HCT116 (cell line): ENCODE results near the gene ZMYND10. TPM values are rescaled to one million over a fixed set of nuclear protein-coding genes. Genes with fewer than 3 reads are reported as not detected.

Source experiments
- ATAC-seq: fragments of 200-7000 bp; cut with Tn5 transposase; 2 replicates; pipeline ENCODE4 v1.9.1; 2020; ENCODE audit warnings: mild to moderate bottlenecking, moderate library complexity
- BruUV-seq: library from RNA; stranded (reverse); fragments of 400-500 nt; replicated peaks from 2 replicates; lab custom pipeline; 2021; lab: Mats Ljungman, UMichigan
- CTCF ChIA-PET: fragments of 300-600 bp; sonication (Branson Sonifier 250); formaldehyde crosslinking; loops from one replicate; lab custom pipeline; 2021; ENCODE audit warnings: antibody characterized with exemption; lab: Charles Lee
- POLR2A ChIA-PET: fragments of 300-600, 350-600 bp; sonication (Branson Sonifier 250); formaldehyde crosslinking; loops from one replicate; lab custom pipeline; 2021; ENCODE audit warnings: antibody characterized with exemption; lab: Charles Lee
- RAD21 ChIA-PET, 2 experiments: fragments of 300-600 bp; sonication (Branson Sonifier 250); formaldehyde crosslinking; loops; one replicate each; lab custom pipeline; 2023; ENCODE audit warnings: low total read pairs in 2 of 2; ENCODE audit not compliant: uncharacterized antibody in 2 of 2, unreplicated experiment in 2 of 2, low non-redundant PET in 1 of 2; lab: Charles Lee
- DNase-seq: peaks from one replicate; pipeline ENCODE4 v3.0.0-alpha.2; 2010; ENCODE audit warnings: low read depth, low spot score
- H2AFZ ChIP-seq: fragments of 200-600 bp; shearing (Covaris generic), sonication (generic); 2 replicates; pipeline ENCODE4 v1.6.1; 2017; ENCODE audit warnings: low read depth, mixed run types, mixed read lengths, antibody characterized with exemption, low read length; ENCODE audit not compliant: poor library complexity, severe bottlenecking
- H3K27ac ChIP-seq: 2 replicates; pipeline ENCODE4 v1.5.1; 2012; ENCODE audit warnings: low read depth, low read length
- H3K27me3 ChIP-seq: fragments of 200-600 bp; sonication (generic); 2 replicates; pipeline ENCODE4 v1.6.1; 2016; ENCODE audit warnings: mixed run types, low read length, mixed read lengths; ENCODE audit not compliant: insufficient read depth
- H3K36me3 ChIP-seq, 2 experiments: fragments of 200-500 bp in 1 of 2; fragments of 200-600 bp in 1 of 2; sonication (Bioruptor generic) in 1 of 2; sonication (generic) in 1 of 2; 2 replicates each; pipeline versions ENCODE4 v1.5.1 to v1.6.1; 2014 to 2016; ENCODE audit warnings: low read length in 2 of 2, inconsistent platforms in 1 of 2, mixed read lengths in 1 of 2, mixed run types in 1 of 2; ENCODE audit not compliant: insufficient read depth in 2 of 2, control insufficient read depth in 1 of 2
- H3K4me1 ChIP-seq, 2 experiments: fragments of 200-600 bp in 1 of 2; sonication (generic) in 1 of 2; 2 replicates each; pipeline versions ENCODE4 v1.5.1 to v1.6.1; 2012 to 2017; ENCODE audit warnings: low read length in 2 of 2, inconsistent platforms in 1 of 2, mild to moderate bottlenecking in 1 of 2, mixed read lengths in 1 of 2, mixed run types in 1 of 2, moderate library complexity in 1 of 2; ENCODE audit not compliant: insufficient read depth in 2 of 2, control insufficient read depth in 1 of 2
- H3K4me2 ChIP-seq: fragments of 200-600 bp; sonication (generic); 2 replicates; pipeline ENCODE4 v1.6.1; 2017; ENCODE audit warnings: mixed run types, low read length, mixed read lengths
- H3K4me3 ChIP-seq, 2 experiments: fragments of 200-600 bp in 1 of 2; sonication (generic) in 1 of 2; replicated peaks in 1 of 2; 2 replicates each; pipeline ENCODE4 v1.5.1; 2011 to 2016; ENCODE audit warnings: low read length in 2 of 2, control low read depth in 1 of 2, low read depth in 1 of 2, mild to moderate bottlenecking in 1 of 2, mixed read lengths in 1 of 2, mixed run types in 1 of 2
- H3K79me2 ChIP-seq: fragments of 200-600 bp; sonication (generic); 2 replicates; pipeline ENCODE4 v1.6.1; 2017; ENCODE audit warnings: mild to moderate bottlenecking, mixed run types, low read length, moderate library complexity, mixed read lengths; ENCODE audit not compliant: insufficient read depth
- H3K9ac ChIP-seq: fragments of 200-600 bp; sonication (generic); 2 replicates; pipeline ENCODE4 v1.6.1; 2016; ENCODE audit warnings: low read length, mixed read lengths
- H3K9me2 ChIP-seq: fragments of 200-600 bp; sonication (generic), shearing (Covaris generic); 2 replicates; pipeline ENCODE4 v1.6.1; 2017; ENCODE audit warnings: mixed run types, mild to moderate bottlenecking, moderate library complexity; ENCODE audit not compliant: insufficient read depth
- H3K9me3 ChIP-seq, 2 experiments: fragments of 200-500 bp in 1 of 2; fragments of 200-600 bp in 1 of 2; sonication (Bioruptor generic) in 1 of 2; sonication (generic) in 1 of 2; 2 replicates each; pipeline ENCODE4 v1.6.1; 2014 to 2017; ENCODE audit warnings: low read length in 2 of 2, mixed read lengths in 2 of 2, inconsistent platforms in 1 of 2, low read depth in 1 of 2, mild to moderate bottlenecking in 1 of 2, mixed run types in 1 of 2, moderate library complexity in 1 of 2; ENCODE audit not compliant: control insufficient read depth in 1 of 2, insufficient read depth in 1 of 2
- H4K20me1 ChIP-seq: fragments of 200-600 bp; sonication (generic), shearing (Covaris generic); 2 replicates; pipeline ENCODE4 v1.6.1; 2017; ENCODE audit warnings: mixed run types, mild to moderate bottlenecking, moderate library complexity; ENCODE audit not compliant: insufficient read depth
- ATF3 ChIP-seq: IDR thresholded peaks from 2 replicates; pipeline ENCODE4 v1.6.1; 2012
- CBX3 ChIP-seq: IDR thresholded peaks from 2 replicates; pipeline ENCODE4 v1.6.1; 2012; ENCODE audit warnings: low read depth
- CEBPB ChIP-seq: IDR thresholded peaks from 2 replicates; pipeline ENCODE4 v1.6.1; 2012; ENCODE audit warnings: low read depth
- CTCF ChIP-seq, 3 experiments: fragments of 200-600 bp in 1 of 3; sonication (generic) in 1 of 3; IDR thresholded peaks in 2 of 3; conservative IDR thresholded peaks in 1 of 3; 2 replicates each; pipeline ENCODE4 v1.5.1; 2012 to 2017; ENCODE audit warnings: low read depth in 2 of 3, low read length in 2 of 3, antibody characterized with exemption in 1 of 3, borderline replicate concordance in 1 of 3, control low read depth in 1 of 3, mild to moderate bottlenecking in 1 of 3, mixed read lengths in 1 of 3, mixed run types in 1 of 3, moderate library complexity in 1 of 3; ENCODE audit not compliant: insufficient read depth in 1 of 3
- EGR1 ChIP-seq: IDR thresholded peaks from 2 replicates; pipeline ENCODE4 v1.6.1; 2012; ENCODE audit warnings: low read depth
- ELF1 ChIP-seq: IDR thresholded peaks from 2 replicates; pipeline ENCODE4 v1.6.1; 2012; ENCODE audit warnings: low read depth, borderline replicate concordance
- EZH2 ChIP-seq: fragments of 200-600 bp; sonication (generic); IDR thresholded peaks from 2 replicates; pipeline ENCODE4 v1.6.1; 2017; ENCODE audit warnings: antibody characterized with exemption, mixed run types
- FOSL1 ChIP-seq: IDR thresholded peaks from 2 replicates; pipeline ENCODE4 v1.6.1; 2012; ENCODE audit warnings: low read depth
- JUND ChIP-seq: IDR thresholded peaks from 2 replicates; pipeline ENCODE4 v1.6.1; 2012
- MAX ChIP-seq: IDR thresholded peaks from 2 replicates; pipeline ENCODE4 v1.6.1; 2012
- POLR2A ChIP-seq: IDR thresholded peaks from 2 replicates; pipeline ENCODE4 v1.7.0; 2011; ENCODE audit warnings: borderline replicate concordance; ENCODE audit not compliant: insufficient read depth, insufficient read length; ENCODE audit errors: extremely low read depth
- RAD21 ChIP-seq: IDR thresholded peaks from 2 replicates; pipeline ENCODE4 v1.6.1; 2012; ENCODE audit warnings: low read depth, mild to moderate bottlenecking
- SIN3A ChIP-seq: IDR thresholded peaks from 2 replicates; pipeline ENCODE4 v1.6.1; 2012; ENCODE audit warnings: low read depth
- SP1 ChIP-seq: IDR thresholded peaks from 2 replicates; pipeline ENCODE4 v1.6.1; 2012; ENCODE audit warnings: low read depth
- TCF7L2 ChIP-seq: IDR thresholded peaks from 2 replicates; pipeline ENCODE4 v1.7.0; 2011; ENCODE audit warnings: borderline replicate concordance, inconsistent platforms; ENCODE audit not compliant: insufficient read depth, insufficient read length; ENCODE audit errors: extremely low read depth
- YY1 ChIP-seq: IDR thresholded peaks from 2 replicates; pipeline ENCODE4 v1.6.1; 2011; ENCODE audit warnings: low read length, low read depth, moderate library complexity, mild to moderate bottlenecking; ENCODE audit not compliant: insufficient replicate concordance; ENCODE audit errors: extremely low read depth
- ZFX ChIP-seq: fragments of 450-650 bp; IDR thresholded peaks from 2 replicates; pipeline ENCODE4 v1.6.1; 2017
- ZNF274 ChIP-seq: fragments of 200-500 bp; sonication (Bioruptor generic); IDR thresholded peaks from 2 replicates; pipeline ENCODE4 v1.6.1; 2014; ENCODE audit warnings: mild to moderate bottlenecking, low read depth, low read length, inconsistent platforms
- intact Hi-C: fragments of 100-400 bp; cut with micrococcal nuclease; formaldehyde crosslinking; loops from 2 replicates; pipeline ENCODE4 v1.10.0; 2022
- total RNA-seq: library from RNA; stranded (reverse); gene quantifications from one replicate; pipeline ENCODE4 v1.2.1, GENCODE V29; 2021; ENCODE audit not compliant: unreplicated experiment
- TF ChIP-seq, protein P1 (sequence below): IDR thresholded peaks from 2 replicates; pipeline ENCODE4 v1.6.1; 2011; ENCODE audit warnings: mild to moderate bottlenecking, low read length, moderate library complexity; ENCODE audit not compliant: insufficient replicate concordance; ENCODE audit errors: extremely low read depth
- TF ChIP-seq, protein P2 (sequence below): IDR thresholded peaks from 2 replicates; pipeline ENCODE4 v1.6.1; 2012; ENCODE audit warnings: low read depth

Gene ZMYND10
- total RNA-seq, 1 experiment from 2014 or later, result 3.3 TPM

DNA sequence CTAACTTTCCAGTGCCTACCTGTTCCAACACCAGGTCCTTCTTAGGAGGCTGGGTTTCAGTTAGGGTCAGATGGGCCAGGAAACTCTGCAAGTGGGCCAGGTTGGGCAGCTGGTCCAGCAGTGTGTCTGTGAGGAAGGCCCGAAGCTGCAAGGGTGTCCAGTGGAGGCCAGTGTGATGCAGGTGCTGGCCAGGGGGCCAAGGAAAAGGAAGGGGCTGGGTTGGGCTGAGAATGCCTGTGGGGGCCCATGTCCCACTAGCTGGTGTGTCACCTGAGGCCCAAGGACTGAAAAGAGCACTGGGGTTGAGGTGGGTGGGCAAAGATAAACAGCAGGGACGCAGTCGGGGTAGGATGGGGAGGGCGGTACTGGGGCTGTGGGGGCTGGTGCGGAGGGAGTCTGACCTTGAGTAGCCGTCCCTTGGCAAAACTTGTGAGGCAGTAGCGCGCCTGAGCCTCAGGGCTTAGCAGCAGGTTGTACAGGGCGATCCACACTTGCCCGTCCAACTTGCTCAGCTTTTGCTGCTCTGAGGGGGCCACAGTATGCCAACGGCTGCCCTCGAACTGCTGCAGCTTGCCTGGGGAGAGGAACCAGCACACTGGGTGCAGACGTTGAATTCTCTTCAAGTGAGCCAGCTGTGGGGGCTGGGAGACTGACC lies 3.4 kb downstream of the ZMYND10 start:
- Histone ChIP-seq H3K27me3 (no peaks in the 10 kb centered on the region), H3K9me3 (no peaks in the 10 kb centered on the region), H3K9ac (0 out of 2 replicates have a peak overlapping the region, but pooled peaks have one; percentile 98), H4K20me1 (no peaks in the 10 kb centered on the region), H3K27ac (no peak overlapping the region), H3K79me2 (peaks cover 22% of the 10 kb centered on the region), H3K4me2 (peak overlapping the region; percentile 95), H3K9me2 (no peaks in the 10 kb centered on the region), H2AFZ (no peak overlapping the region), H3K4me3 (no peak overlapping the region), H3K36me3 (no peaks in the 10 kb centered on the region), H3K4me1 (peaks cover 28 to 62% of the 10 kb centered on the region in 2 experiments)
- intact Hi-C loops, result no loop called here
- BruUV-seq, result no TSS peak
- no peak for TF ChIP-seq SP1
- TF ChIP-seq CEBPB, result no peak
- no peak for TF ChIP-seq RAD21
- TF ChIP-seq, protein P1, sequence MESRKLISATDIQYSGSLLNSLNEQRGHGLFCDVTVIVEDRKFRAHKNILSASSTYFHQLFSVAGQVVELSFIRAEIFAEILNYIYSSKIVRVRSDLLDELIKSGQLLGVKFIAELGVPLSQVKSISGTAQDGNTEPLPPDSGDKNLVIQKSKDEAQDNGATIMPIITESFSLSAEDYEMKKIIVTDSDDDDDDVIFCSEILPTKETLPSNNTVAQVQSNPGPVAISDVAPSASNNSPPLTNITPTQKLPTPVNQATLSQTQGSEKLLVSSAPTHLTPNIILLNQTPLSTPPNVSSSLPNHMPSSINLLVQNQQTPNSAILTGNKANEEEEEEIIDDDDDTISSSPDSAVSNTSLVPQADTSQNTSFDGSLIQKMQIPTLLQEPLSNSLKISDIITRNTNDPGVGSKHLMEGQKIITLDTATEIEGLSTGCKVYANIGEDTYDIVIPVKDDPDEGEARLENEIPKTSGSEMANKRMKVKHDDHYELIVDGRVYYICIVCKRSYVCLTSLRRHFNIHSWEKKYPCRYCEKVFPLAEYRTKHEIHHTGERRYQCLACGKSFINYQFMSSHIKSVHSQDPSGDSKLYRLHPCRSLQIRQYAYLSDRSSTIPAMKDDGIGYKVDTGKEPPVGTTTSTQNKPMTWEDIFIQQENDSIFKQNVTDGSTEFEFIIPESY, result no peak
- TF ChIP-seq EZH2, result no peak
- TF ChIP-seq YY1, result no peak
- TF ChIP-seq JUND, result no peak
- no peak for TF ChIP-seq EGR1
- no peak for TF ChIP-seq SIN3A
- TF ChIP-seq ELF1, result no peak
- TF ChIP-seq ATF3, result no peak
- TF ChIP-seq CBX3, result no peak
- TF ChIP-seq MAX, result no peak
- no peak for TF ChIP-seq ZFX
- TF ChIP-seq, protein P2, sequence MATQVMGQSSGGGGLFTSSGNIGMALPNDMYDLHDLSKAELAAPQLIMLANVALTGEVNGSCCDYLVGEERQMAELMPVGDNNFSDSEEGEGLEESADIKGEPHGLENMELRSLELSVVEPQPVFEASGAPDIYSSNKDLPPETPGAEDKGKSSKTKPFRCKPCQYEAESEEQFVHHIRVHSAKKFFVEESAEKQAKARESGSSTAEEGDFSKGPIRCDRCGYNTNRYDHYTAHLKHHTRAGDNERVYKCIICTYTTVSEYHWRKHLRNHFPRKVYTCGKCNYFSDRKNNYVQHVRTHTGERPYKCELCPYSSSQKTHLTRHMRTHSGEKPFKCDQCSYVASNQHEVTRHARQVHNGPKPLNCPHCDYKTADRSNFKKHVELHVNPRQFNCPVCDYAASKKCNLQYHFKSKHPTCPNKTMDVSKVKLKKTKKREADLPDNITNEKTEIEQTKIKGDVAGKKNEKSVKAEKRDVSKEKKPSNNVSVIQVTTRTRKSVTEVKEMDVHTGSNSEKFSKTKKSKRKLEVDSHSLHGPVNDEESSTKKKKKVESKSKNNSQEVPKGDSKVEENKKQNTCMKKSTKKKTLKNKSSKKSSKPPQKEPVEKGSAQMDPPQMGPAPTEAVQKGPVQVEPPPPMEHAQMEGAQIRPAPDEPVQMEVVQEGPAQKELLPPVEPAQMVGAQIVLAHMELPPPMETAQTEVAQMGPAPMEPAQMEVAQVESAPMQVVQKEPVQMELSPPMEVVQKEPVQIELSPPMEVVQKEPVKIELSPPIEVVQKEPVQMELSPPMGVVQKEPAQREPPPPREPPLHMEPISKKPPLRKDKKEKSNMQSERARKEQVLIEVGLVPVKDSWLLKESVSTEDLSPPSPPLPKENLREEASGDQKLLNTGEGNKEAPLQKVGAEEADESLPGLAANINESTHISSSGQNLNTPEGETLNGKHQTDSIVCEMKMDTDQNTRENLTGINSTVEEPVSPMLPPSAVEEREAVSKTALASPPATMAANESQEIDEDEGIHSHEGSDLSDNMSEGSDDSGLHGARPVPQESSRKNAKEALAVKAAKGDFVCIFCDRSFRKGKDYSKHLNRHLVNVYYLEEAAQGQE, result no peak
- no peak for TF ChIP-seq FOSL1
- no peak for TF ChIP-seq ZNF274
- TF ChIP-seq CTCF (IDR thresholded peaks at IDR 0.05 in 2 of 3, conservative IDR thresholded peaks at IDR 0.05 in 1 of 3; ENCODE audit: borderline replicate concordance in 1 of 3, insufficient read depth in 1 of 3, low read depth in 2 of 3, low read length in 2 of 3), result no peak
- TF ChIP-seq TCF7L2, result no peak
- TF ChIP-seq POLR2A, result no peak
- ChIA-PET RAD21 (no interaction called here), POLR2A (no interaction called here), CTCF (no interaction called here)
- ATAC-seq (no peak), DNase-seq (no peak)
